8988T (cell line): ENCODE data around the gene CBFB.
A peak's percentile ranks its signal among the peaks of the same experiment; 100 is the strongest.
"Not testable (repeated sequence)": the region's sequence is repeated elsewhere in the genome, so short reads cannot be mapped to it uniquely, and the experiment has no call there.

Experiments used
- DNase-seq: peaks from one replicate; pipeline ENCODE4 v3.0.0; 2011

The CBFB gene

GRCh38 chr16:67028696-67029253 is at the start of gene CBFB:
Gene CBFB, plus strand, starts transcription at chr16:67029149. Its CDS starts 259 bp downstream, at chr16:67029408.
- DNase-seq = peak; percentile 100

GRCh38 chr16:66983033-66983432 is 45.9 kb upstream of the CBFB start:
- no peak for DNase-seq

GRCh38 chr16:66984892-66985311 is 44.0 kb upstream of the CBFB start:
- no peak for DNase-seq

GRCh38 chr16:66986559-66986958 is 42.4 kb upstream of the CBFB start:
- no peak for DNase-seq

- no peak for DNase-seq
These were observed 40.7 kb upstream of the CBFB start, which contains the start of gene CES4A for GRCh38 chr16:66988197-66988788. Gene CES4A, plus strand, starts transcription at chr16:66988589. Its CDS starts 184 bp downstream, at chr16:66988773.

- DNase-seq = no peak
These were observed 37.3 kb upstream of the CBFB start for GRCh38 chr16:66991545-66992077.

GRCh38 chr16:66993558-66993957 is 35.4 kb upstream of the CBFB start:
- DNase-seq = not testable (repeated sequence)

- DNase-seq = no peak
These were observed 32.5 kb upstream of the CBFB start for GRCh38 chr16:66996324-66996982.

GRCh38 chr16:66996983-66997358 is 32.0 kb upstream of the CBFB start:
- DNase-seq = no peak

GRCh38 chr16:67000384-67001351 is 28.3 kb upstream of the CBFB start:
- DNase-seq = no peak

- peak; percentile 96 for DNase-seq
These were observed 27.2 kb upstream of the CBFB start for GRCh38 chr16:67001726-67002125.

- DNase-seq = no peak
These were observed 21.9 kb upstream of the CBFB start for GRCh38 chr16:67006930-67007658.

GRCh38 chr16:67009158-67009557 is 19.8 kb upstream of the CBFB start:
- no peak for DNase-seq

- DNase-seq = peak; percentile 8
These were observed 17.7 kb upstream of the CBFB start for GRCh38 chr16:67011274-67011673.

- no peak for DNase-seq
These were observed 15.6 kb upstream of the CBFB start for GRCh38 chr16:67013233-67013822.

- peak; percentile 77 for DNase-seq
These were observed 14.9 kb upstream of the CBFB start for GRCh38 chr16:67013823-67014633.

- no peak for DNase-seq
These were observed 14.2 kb upstream of the CBFB start for GRCh38 chr16:67014634-67015312.

- DNase-seq = no peak
These were observed 13.6 kb upstream of the CBFB start for GRCh38 chr16:67015313-67015731.

- no peak for DNase-seq
These were observed 12.8 kb upstream of the CBFB start for GRCh38 chr16:67016143-67016542.
